ENCODE data around the gene VPS37B. TPM values are rescaled to one million over a fixed set of nuclear protein-coding genes. Genes with fewer than 3 reads are reported as not detected.
"Not testable (repeated sequence)": the region's sequence is repeated elsewhere in the genome, so short reads cannot be mapped to it uniquely, and the experiment has no call there.

The VPS37B gene
- total and polyA plus RNA-seq, 12 donors, result 16.4 to 33.2 (median 19.8) TPM

GRCh38 chr12:122942637-122943036, 46.7 kb upstream of the VPS37B start:
- intact Hi-C loops (cut with DNase I), result no loop called here
- H3K27ac ChIP-seq, result peak overlapping the region; percentile 28 to 91 (median 76)
- no peaks in the 10 kb centered on the region for H3K9me3 ChIP-seq
- no peak for DNase-seq
- TF ChIP-seq CTCF (IDR thresholded peaks at IDR 0.05), result no peak
- 84 to 91% methylated on average over 2 of the region's 2 CpGs for WGBS, 2 donors
- no peaks in the 10 kb centered on the region for H3K27me3 ChIP-seq
- peaks cover 7 to 58% (median 45%) of the 10 kb centered on the region in 9 donors for H3K4me1 ChIP-seq
- peaks cover 0 to 40% (median 0%) of the 10 kb centered on the region in 9 donors for H3K36me3 ChIP-seq
- peak in 1 of 8 donors; percentile 16 for ATAC-seq
- no peak overlapping the region for H3K4me3 ChIP-seq

DNA sequence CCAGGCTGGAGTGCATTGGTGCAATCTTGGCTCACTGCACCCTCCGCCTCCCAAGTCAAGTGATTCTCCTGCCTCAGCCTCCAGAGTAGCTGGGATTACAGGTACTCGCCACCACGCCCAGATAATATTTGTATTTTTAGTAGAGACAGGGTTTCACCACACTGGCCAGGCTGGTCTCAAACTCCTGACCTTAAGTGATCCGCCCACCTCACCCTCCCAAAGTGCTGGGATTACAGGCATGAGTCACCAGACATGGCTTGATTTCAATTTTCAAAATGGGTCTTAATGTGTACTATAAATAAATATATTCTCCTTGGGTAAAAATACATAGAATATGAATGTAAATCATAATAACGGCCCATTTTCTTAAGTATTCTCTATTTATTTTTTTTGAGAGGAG, 45.4 kb upstream of the VPS37B start:
- WGBS, 2 donors, result 86 to 90% methylated on average over 5 of the region's 5 CpGs
- H3K27me3 ChIP-seq; H3K27ac ChIP-seq; ATAC-seq; H3K9me3 ChIP-seq; intact Hi-C loops (cut with DNase I); H3K4me3 ChIP-seq; DNase-seq: not testable (repeated sequence)
- H3K4me1 ChIP-seq, result peaks cover 7 to 45% (median 32%) of the 10 kb centered on the region in 9 donors
- peaks cover 0 to 52% (median 1%) of the 10 kb centered on the region in 9 donors for H3K36me3 ChIP-seq

- intact Hi-C loops (cut with DNase I), result no loop called here
- Histone ChIP-seq H3K4me1 (peaks cover 2 to 27% (median 17%) of the 10 kb centered on the region in 9 donors), H3K4me3 (no peak overlapping the region), H3K9me3 (no peaks in the 10 kb centered on the region), H3K36me3 (peaks cover 0 to 57% (median 4%) of the 10 kb centered on the region in 9 donors), H3K27ac (no peak overlapping the region), H3K27me3 (no peaks in the 10 kb centered on the region)
- no peak for DNase-seq
- TF ChIP-seq CTCF (IDR thresholded peaks at IDR 0.05), result no peak
- WGBS, 2 donors, result 91 to 97% methylated on average over 4 of the region's 4 CpGs
- no peak for ATAC-seq
Measured at GRCh38 chr12:122939125-122939524, 43.2 kb upstream of the VPS37B start.

- Histone ChIP-seq H3K4me1 (peaks cover 0 to 13% (median 4%) of the 10 kb centered on the region in 9 donors), H3K27ac (no peak overlapping the region), H3K4me3 (no peak overlapping the region), H3K36me3 (peaks cover 0 to 69% (median 4%) of the 10 kb centered on the region in 9 donors), H3K27me3 (no peaks in the 10 kb centered on the region), H3K9me3 (no peaks in the 10 kb centered on the region)
- ATAC-seq, result no peak
- TF ChIP-seq CTCF (IDR thresholded peaks at IDR 0.05), result no peak
- intact Hi-C loops (cut with DNase I), result no loop called here
- DNase-seq, result no peak
- 90 to 93% methylated on average over 3 of the region's 3 CpGs for WGBS, 2 donors
Measured at GRCh38 chr12:122937622-122938091, 41.7 kb upstream of the VPS37B start.

GRCh38 chr12:122935318-122935717, 39.4 kb upstream of the VPS37B start:
- DNase-seq, result no peak
- intact Hi-C loops (cut with DNase I), result no loop called here
- Histone ChIP-seq H3K4me1 (no peaks in the 10 kb centered on the region), H3K27ac (no peak overlapping the region), H3K4me3 (no peak overlapping the region), H3K36me3 (peaks cover 0 to 80% (median 4%) of the 10 kb centered on the region in 9 donors), H3K27me3 (no peaks in the 10 kb centered on the region), H3K9me3 (no peaks in the 10 kb centered on the region)
- no peak for TF ChIP-seq CTCF (IDR thresholded peaks at IDR 0.05)
- 92 to 93% methylated on average over 8 of the region's 8 CpGs for WGBS, 2 donors
- peak in 1 of 8 donors; percentile 18 for ATAC-seq

All from heart right ventricle (tissue), 16 donors.